PC-9 (cell line): Measurements from ENCODE around the gene CMIP. TPM values are rescaled to one million over a fixed set of nuclear protein-coding genes. Genes with fewer than 3 reads are reported as not detected.

ENCODE experiments used
- BruUV-seq: library from RNA; stranded (reverse); fragments of 400-500 nt; replicated peaks from 2 replicates; lab custom pipeline; 2021; lab: Mats Ljungman, UMichigan
- CTCF ChIA-PET: fragments of 300-600 bp; sonication (Branson Sonifier 250); formaldehyde crosslinking; loops from one replicate; lab custom pipeline; 2022; ENCODE audit warnings: antibody characterized with exemption; lab: Charles Lee
- POLR2A ChIA-PET: fragments of 300-600 bp; sonication (Branson Sonifier 250); formaldehyde crosslinking; loops from one replicate; lab custom pipeline; 2022; ENCODE audit warnings: antibody characterized with exemption; ENCODE audit not compliant: unreplicated experiment; lab: Charles Lee
- DNase-seq, 2 experiments: peaks; one replicate each; pipeline versions ENCODE4 v3.0.0 to v3.0.0-alpha.2; 2015 to 2022; ENCODE audit warnings: mixed read lengths in 1 of 2
- H2AFZ ChIP-seq: fragments of 200-600 bp; sonication (generic); 2 replicates; pipeline ENCODE4 v1.8.1; 2017; ENCODE audit warnings: antibody characterized with exemption
- H3F3A ChIP-seq: fragments of 200-600 bp; sonication (generic); 2 replicates; pipeline ENCODE4 v1.8.1; 2017; ENCODE audit warnings: antibody characterized with exemption, mild to moderate bottlenecking, low read depth; ENCODE audit not compliant: insufficient read depth
- H3K27ac ChIP-seq: fragments of 200-600 bp; sonication (generic); 2 replicates; pipeline ENCODE4 v1.6.1; 2016; ENCODE audit warnings: mixed run types
- H3K27me3 ChIP-seq: fragments of 200-600 bp; sonication (generic); 2 replicates; pipeline ENCODE4 v1.6.1; 2016; ENCODE audit warnings: low read depth, mixed run types; ENCODE audit not compliant: insufficient read depth
- H3K36me3 ChIP-seq: fragments of 200-600 bp; sonication (generic); 2 replicates; pipeline ENCODE4 v1.6.1; 2016; ENCODE audit warnings: low read depth, mixed run types
- H3K4me1 ChIP-seq: fragments of 200-600 bp; sonication (generic); replicated peaks from 2 replicates; pipeline ENCODE4 v1.6.1; 2016; ENCODE audit warnings: mixed run types; ENCODE audit not compliant: insufficient read depth
- H3K4me2 ChIP-seq: fragments of 200-600 bp; sonication (generic); 2 replicates; pipeline ENCODE4 v1.6.1; 2017; ENCODE audit warnings: mixed run types
- H3K4me3 ChIP-seq: fragments of 200-600 bp; sonication (generic); 2 replicates; pipeline ENCODE4 v1.6.1; 2016; ENCODE audit warnings: mixed run types
- H3K79me2 ChIP-seq: fragments of 200-600 bp; sonication (generic); 2 replicates; pipeline ENCODE4 v1.6.1; 2017; ENCODE audit warnings: low read depth, mixed run types
- H3K9me2 ChIP-seq: fragments of 200-600 bp; sonication (generic); 2 replicates; pipeline ENCODE4 v1.8.1; 2017; ENCODE audit warnings: mild to moderate bottlenecking; ENCODE audit not compliant: insufficient read depth
- H3K9me3 ChIP-seq: fragments of 200-600 bp; sonication (generic); 2 replicates; pipeline ENCODE4 v1.8.1; 2016; ENCODE audit warnings: low read depth; ENCODE audit not compliant: insufficient read depth
- H4K20me1 ChIP-seq: fragments of 200-600 bp; sonication (generic); 2 replicates; pipeline ENCODE4 v1.8.1; 2017; ENCODE audit not compliant: insufficient read depth
- CTCF ChIP-seq: fragments of 200-600 bp; sonication (generic); conservative IDR thresholded peaks from 2 replicates; pipeline ENCODE4 v1.6.1; 2017; ENCODE audit warnings: mixed run types, antibody characterized with exemption, mild to moderate bottlenecking, moderate library complexity
- EZH2 ChIP-seq: fragments of 200-600 bp; sonication (generic); IDR thresholded peaks from 2 replicates; pipeline ENCODE4 v1.8.0; 2017; ENCODE audit warnings: antibody characterized with exemption, low read depth
- intact Hi-C: fragments of 100-400 bp; cut with micrococcal nuclease; formaldehyde crosslinking; loops from one replicate; pipeline ENCODE4 v1.10.0; 2022; ENCODE audit not compliant: unreplicated experiment
- total RNA-seq: library from RNA; stranded (reverse); gene quantifications from 2 replicates; pipeline ENCODE4 v1.2.3, GENCODE V29; 2021

Gene CMIP
- total RNA-seq, 1 experiment from 2014 or later = 96.6 TPM

GRCh38 chr16:81681311-81681710, 236.7 kb downstream of the CMIP start:
- DNase-seq = no peak
- intact Hi-C loops = no loop called here
- no TSS peak for BruUV-seq
- Histone ChIP-seq H3K27me3 (no peaks in the 10 kb centered on the region), H3K4me1 (no peaks in the 10 kb centered on the region), H3K79me2 (peaks cover 3% of the 10 kb centered on the region; the same call in 1 of the 2 replicates), H4K20me1 (peaks cover 15% of the 10 kb centered on the region), H2AFZ (no peak overlapping the region), H3K9me2 (no peaks in the 10 kb centered on the region), H3K9me3 (no peaks in the 10 kb centered on the region), H3K36me3 (no peaks in the 10 kb centered on the region), H3K4me3 (no peak overlapping the region), H3K4me2 (no peak overlapping the region), H3F3A (no peaks in the 10 kb centered on the region), H3K27ac (no peak overlapping the region)
- ChIA-PET CTCF (interaction anchor here (0.6 kb wide), 1 partner anchor 278 kb away, joined by 11 read pairs; no protein-coding TSS in a partner anchor), POLR2A (no interaction called here)
- TF ChIP-seq EZH2 (no peak), CTCF (no peak)

- no peaks in the 10 kb centered on the region for H3K36me3 ChIP-seq
- H3K27me3 ChIP-seq = no peaks in the 10 kb centered on the region
- TF ChIP-seq EZH2 (no peak), CTCF (no peak)
- no peak overlapping the region for H3K4me3 ChIP-seq
- no peaks in the 10 kb centered on the region for H3K4me1 ChIP-seq
- H3K27ac ChIP-seq = no peak overlapping the region
- H3K9me2 ChIP-seq = no peaks in the 10 kb centered on the region
- ChIA-PET POLR2A (no interaction called here), CTCF (interaction anchor here (0.6 kb wide), 1 partner anchor 12 kb away, joined by 5 read pairs; no protein-coding TSS in a partner anchor)
- no peaks in the 10 kb centered on the region for H3K9me3 ChIP-seq
- peaks cover 3% of the 10 kb centered on the region; the same call in 1 of the 2 replicates for H3K79me2 ChIP-seq
- no peak for DNase-seq
- H2AFZ ChIP-seq = no peak overlapping the region
- intact Hi-C loops = no loop called here
- H4K20me1 ChIP-seq = peaks cover 15% of the 10 kb centered on the region
- no peaks in the 10 kb centered on the region for H3F3A ChIP-seq
- no TSS peak for BruUV-seq
- no peak overlapping the region for H3K4me2 ChIP-seq
Observed at GRCh38 chr16:81684242-81684837, 239.7 kb downstream of the CMIP start.

GRCh38 chr16:81684901-81685300, 240.3 kb downstream of the CMIP start:
- no peak overlapping the region for H3K4me2 ChIP-seq
- no peaks in the 10 kb centered on the region for H3F3A ChIP-seq
- no peaks in the 10 kb centered on the region for H3K4me1 ChIP-seq
- no peak overlapping the region for H3K4me3 ChIP-seq
- BruUV-seq = no TSS peak
- no peak for DNase-seq
- H2AFZ ChIP-seq = no peak overlapping the region
- intact Hi-C loops = no loop called here
- CTCF ChIA-PET = interaction anchor here (0.6 kb wide), 1 partner anchor 13 kb away, joined by 10 read pairs; no protein-coding TSS in a partner anchor
- peaks cover 3% of the 10 kb centered on the region; the same call in 1 of the 2 replicates for H3K79me2 ChIP-seq
- no peaks in the 10 kb centered on the region for H3K9me3 ChIP-seq
- H3K27me3 ChIP-seq = no peaks in the 10 kb centered on the region
- H3K27ac ChIP-seq = no peak overlapping the region
- H3K36me3 ChIP-seq = no peaks in the 10 kb centered on the region
- H3K9me2 ChIP-seq = no peaks in the 10 kb centered on the region
- POLR2A ChIA-PET = no interaction called here
- H4K20me1 ChIP-seq = peaks cover 15% of the 10 kb centered on the region
- no peak for TF ChIP-seq CTCF
- TF ChIP-seq EZH2 = no peak
